ENCODE results near the gene PTN.

The PTN gene

GRCh38 chr7:137335814-137336213, 7.7 kb downstream of the PTN start:
- Histone ChIP-seq H3K36me3 (replicated peaks; ENCODE audit: insufficient read depth, low read length) (no peaks in the 10 kb centered on the region), H3F3A (ENCODE audit: insufficient read depth, low read length) (no peaks in the 10 kb centered on the region), H3K27ac (ENCODE audit: low read length) (no peak overlapping the region), H3K4me3 (ENCODE audit: low read length) (no peak overlapping the region), H3K79me2 (ENCODE audit: low read length) (no peaks in the 10 kb centered on the region), H3K9me3 (replicated peaks; ENCODE audit: insufficient read depth, low read length) (no peaks in the 10 kb centered on the region; the same call in 1 of the 2 replicates), H4K20me1 (ENCODE audit: insufficient read depth, low read length) (no peaks in the 10 kb centered on the region), H2AFZ (ENCODE audit: low read length) (no peak overlapping the region), H3K4me2 (ENCODE audit: low read depth, low read length) (no peak overlapping the region), H3K9me2 (replicated peaks; ENCODE audit: insufficient read depth, low read length) (no peaks in the 10 kb centered on the region), H3K9ac (ENCODE audit: low read length) (no peak overlapping the region), H3K4me1 (ENCODE audit: low read length) (no peaks in the 10 kb centered on the region), H3K27me3 (replicated peaks; ENCODE audit: insufficient read depth, low read length) (no peaks in the 10 kb centered on the region)
- TF ChIP-seq EZH2 (optimal IDR thresholded peaks at IDR 0.05; ENCODE audit: low read depth, low read length): no peak
- TF ChIP-seq CTCF (IDR thresholded peaks at IDR 0.05; ENCODE audit: low read length): no peak
- TF ChIP-seq EZH2phosphoT487 (IDR thresholded peaks at IDR 0.05; ENCODE audit: low read length): no peak
- no peak for DNase-seq

DNA sequence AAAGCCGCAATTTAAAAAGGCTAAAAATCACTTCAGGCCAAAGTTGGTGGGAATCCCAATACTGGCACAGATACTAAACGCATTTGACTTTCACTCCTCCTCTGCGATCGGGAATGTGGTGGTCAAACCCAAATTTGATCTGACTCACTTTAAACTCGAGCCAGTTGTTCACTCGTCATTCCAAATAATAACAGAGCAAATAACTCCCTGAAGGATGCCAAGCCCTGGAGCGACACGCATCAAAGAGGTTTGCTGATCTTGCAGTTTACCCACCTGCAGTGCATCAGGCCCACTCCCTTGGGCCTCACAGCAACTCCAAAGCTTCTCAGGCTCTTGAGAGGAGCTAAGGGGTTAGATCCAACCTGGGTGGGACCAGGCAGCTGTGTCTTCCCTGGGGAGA, 12.2 kb downstream of the PTN start:
- no peaks in the 10 kb centered on the region for H3K27me3 ChIP-seq (replicated peaks; ENCODE audit: insufficient read depth, low read length)
- no peaks in the 10 kb centered on the region for H3K79me2 ChIP-seq (ENCODE audit: low read length)
- no peaks in the 10 kb centered on the region for H3K36me3 ChIP-seq (replicated peaks; ENCODE audit: insufficient read depth, low read length)
- H3K9me2 ChIP-seq (replicated peaks; ENCODE audit: insufficient read depth, low read length): no peaks in the 10 kb centered on the region
- H2AFZ ChIP-seq (ENCODE audit: low read length): no peak overlapping the region
- H3K4me3 ChIP-seq (ENCODE audit: low read length): no peak overlapping the region
- no peaks in the 10 kb centered on the region; the same call in 1 of the 2 replicates for H3K9me3 ChIP-seq (replicated peaks; ENCODE audit: insufficient read depth, low read length)
- H4K20me1 ChIP-seq (ENCODE audit: insufficient read depth, low read length): no peaks in the 10 kb centered on the region
- DNase-seq: no peak
- H3K4me1 ChIP-seq (ENCODE audit: low read length): no peaks in the 10 kb centered on the region
- H3K27ac ChIP-seq (ENCODE audit: low read length): no peak overlapping the region
- no peak for TF ChIP-seq EZH2phosphoT487 (IDR thresholded peaks at IDR 0.05; ENCODE audit: low read length)
- TF ChIP-seq EZH2 (optimal IDR thresholded peaks at IDR 0.05; ENCODE audit: low read depth, low read length): no peak
- no peak for TF ChIP-seq CTCF (IDR thresholded peaks at IDR 0.05; ENCODE audit: low read length)
- H3K4me2 ChIP-seq (ENCODE audit: low read depth, low read length): no peak overlapping the region
- no peak overlapping the region for H3K9ac ChIP-seq (ENCODE audit: low read length)
- H3F3A ChIP-seq (ENCODE audit: insufficient read depth, low read length): no peaks in the 10 kb centered on the region

DNA sequence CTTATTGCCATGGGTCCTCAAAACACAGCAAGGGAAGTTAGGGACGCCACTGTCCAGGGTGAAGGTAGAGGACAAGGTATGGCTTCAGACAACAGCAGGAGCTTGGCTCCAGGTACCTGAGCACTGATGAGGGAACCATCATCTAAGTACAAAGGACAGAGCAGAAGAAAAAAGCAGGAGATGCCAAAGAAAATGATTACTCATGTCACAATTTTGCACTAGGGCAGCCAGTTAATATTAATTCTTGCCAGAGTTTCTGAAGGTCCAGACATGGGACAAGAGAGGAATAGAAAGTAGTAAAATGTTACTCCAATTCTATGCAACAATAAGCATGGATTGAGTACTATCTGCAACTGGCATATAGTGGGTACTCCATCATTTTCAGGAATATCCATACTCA, 14.1 kb downstream of the PTN start:
- Histone ChIP-seq H3K4me1 (ENCODE audit: low read length) (no peaks in the 10 kb centered on the region), H2AFZ (ENCODE audit: low read length) (no peak overlapping the region), H3K79me2 (ENCODE audit: low read length) (no peaks in the 10 kb centered on the region), H3K36me3 (replicated peaks; ENCODE audit: insufficient read depth, low read length) (no peaks in the 10 kb centered on the region), H3K9me2 (replicated peaks; ENCODE audit: insufficient read depth, low read length) (no peaks in the 10 kb centered on the region), H3K27ac (ENCODE audit: low read length) (no peak overlapping the region), H3K27me3 (replicated peaks; ENCODE audit: insufficient read depth, low read length) (no peaks in the 10 kb centered on the region), H3K4me2 (ENCODE audit: low read depth, low read length) (no peak overlapping the region), H3K9ac (ENCODE audit: low read length) (no peak overlapping the region), H3K9me3 (replicated peaks; ENCODE audit: insufficient read depth, low read length) (no peaks in the 10 kb centered on the region; the same call in 1 of the 2 replicates), H3F3A (ENCODE audit: insufficient read depth, low read length) (no peaks in the 10 kb centered on the region), H4K20me1 (ENCODE audit: insufficient read depth, low read length) (no peaks in the 10 kb centered on the region), H3K4me3 (ENCODE audit: low read length) (no peak overlapping the region)
- TF ChIP-seq EZH2 (optimal IDR thresholded peaks at IDR 0.05; ENCODE audit: low read depth, low read length) (no peak), EZH2phosphoT487 (IDR thresholded peaks at IDR 0.05; ENCODE audit: low read length) (no peak), CTCF (IDR thresholded peaks at IDR 0.05; ENCODE audit: low read length) (no peak)
- no peak for DNase-seq
